Inferior parietal cortex (tissue), 1 donor: ENCODE results near the gene HJV.
A peak's percentile ranks its signal among the peaks of the same experiment; 100 is the strongest.

Source experiments
- DNase-seq: peaks from one replicate; pipeline ENCODE4 v3.0.0-alpha.2; 2016; ENCODE audit errors: extremely low spot score

The HJV gene

GRCh38 chr1:145977486-145978470 is 43.8 kb downstream of the HJV start:
- peak; percentile 91 for DNase-seq

- DNase-seq = peak; percentile 3
These were observed 44.5 kb downstream of the HJV start for GRCh38 chr1:145977016-145977415.

GRCh38 chr1:145975216-145975615 is 46.3 kb downstream of the HJV start:
- DNase-seq = no peak

- no peak for DNase-seq
These were observed 46.8 kb downstream of the HJV start for GRCh38 chr1:145974721-145975120.

GRCh38 chr1:145972580-145972979 is 49.0 kb downstream of the HJV start:
- DNase-seq = no peak
